ENCODE results near the gene ATP9A.

The ATP9A gene

DNA sequence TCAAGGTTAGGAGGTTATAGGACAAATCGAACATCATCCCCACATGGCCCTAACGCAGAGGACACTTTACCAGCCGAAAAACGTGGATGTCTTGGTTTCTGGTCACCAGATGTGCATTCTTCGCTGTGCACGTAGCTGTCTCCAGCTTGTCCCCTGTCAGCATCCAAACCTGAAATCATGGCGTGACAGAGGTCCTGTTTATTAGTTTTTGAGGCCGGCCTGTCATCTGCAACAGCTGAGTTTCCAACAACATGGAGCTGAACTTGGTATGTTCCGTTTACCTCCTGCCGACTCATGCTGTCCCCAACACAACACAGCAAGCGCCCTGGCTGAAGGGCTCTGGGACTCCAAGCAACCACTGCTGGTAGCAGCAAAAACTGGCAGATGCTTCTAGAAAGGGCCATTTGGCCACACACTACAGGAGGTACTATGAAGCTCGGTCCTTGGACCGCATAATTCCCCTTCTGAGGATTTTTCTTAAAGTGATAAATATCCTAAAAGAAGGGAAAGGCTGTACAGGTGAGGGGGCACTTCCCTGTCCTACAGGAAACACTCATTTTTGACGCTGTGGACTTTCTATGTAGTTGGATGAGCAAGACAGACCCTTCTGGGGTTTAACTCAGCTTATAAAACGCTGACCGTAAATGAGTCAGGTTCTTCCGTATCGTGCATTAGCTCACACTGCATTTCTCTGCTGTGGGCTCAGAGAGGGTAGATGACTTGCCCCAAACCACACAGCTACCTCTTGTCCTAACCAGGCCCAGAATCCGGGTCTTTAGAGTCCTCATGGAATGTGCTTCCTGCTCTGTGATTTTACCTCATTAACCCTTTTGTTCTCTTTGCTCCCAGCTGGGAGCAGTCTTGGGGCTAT is 146.0 kb downstream of the ATP9A start:
- DNase-seq = no peak

DNA sequence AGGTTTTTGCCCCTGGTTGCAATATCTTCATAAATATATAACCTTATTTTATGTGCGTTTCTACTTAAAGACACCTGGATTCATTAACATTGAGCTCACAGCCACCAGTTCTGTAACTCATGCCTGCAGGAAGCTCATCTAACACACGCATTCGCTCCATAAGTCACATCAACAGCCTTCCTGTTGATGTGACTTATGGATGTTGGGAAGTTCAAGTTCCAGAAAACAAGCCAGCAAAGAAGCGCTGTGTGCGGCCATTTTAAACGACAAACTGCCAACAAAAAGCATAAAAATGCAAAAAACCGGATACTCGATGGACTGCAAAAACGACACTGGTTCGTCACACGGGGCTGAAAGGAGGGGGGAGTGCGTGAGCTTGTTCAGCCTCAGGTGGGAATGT is 147.8 kb downstream of the ATP9A start:
- no peak for DNase-seq

DNA sequence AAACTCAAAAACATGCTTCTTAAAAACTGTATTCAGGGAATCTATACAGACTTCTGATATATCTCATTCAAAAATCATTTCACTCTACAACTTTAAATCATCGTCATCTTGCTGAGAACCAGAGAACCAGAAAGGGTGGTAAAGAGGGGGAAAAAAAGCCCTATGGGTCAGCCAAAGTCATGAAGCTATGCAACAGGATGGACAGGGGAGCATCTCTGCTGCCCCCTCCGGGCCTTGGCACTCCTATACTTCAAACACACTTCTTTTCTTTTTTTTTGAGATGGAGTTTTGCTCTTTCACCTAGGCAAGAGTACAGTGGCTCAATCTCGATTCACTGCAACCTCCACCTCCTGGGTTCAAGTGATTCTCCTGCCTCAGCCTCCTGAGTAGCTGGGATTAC is 152.1 kb downstream of the ATP9A start:
- DNase-seq = no peak

DNA sequence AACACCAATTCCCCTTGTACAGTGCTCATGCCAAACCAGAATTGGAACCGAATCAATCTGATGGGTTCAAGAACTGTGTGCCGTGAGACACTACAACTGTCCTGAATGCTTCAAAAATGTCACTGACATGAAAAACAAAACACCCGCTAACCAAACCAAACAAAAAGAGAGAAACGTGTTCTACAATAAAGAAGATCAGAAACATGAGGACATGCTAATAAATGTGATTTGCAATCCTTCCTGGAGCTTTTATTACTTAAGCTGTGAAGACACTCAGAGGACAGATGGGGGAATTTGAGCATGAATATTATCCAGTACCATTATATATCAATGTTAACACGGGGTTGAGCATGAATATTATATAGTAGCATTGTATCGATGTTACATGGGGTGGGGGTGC is 153.5 kb downstream of the ATP9A start:
- no peak for DNase-seq

DNA sequence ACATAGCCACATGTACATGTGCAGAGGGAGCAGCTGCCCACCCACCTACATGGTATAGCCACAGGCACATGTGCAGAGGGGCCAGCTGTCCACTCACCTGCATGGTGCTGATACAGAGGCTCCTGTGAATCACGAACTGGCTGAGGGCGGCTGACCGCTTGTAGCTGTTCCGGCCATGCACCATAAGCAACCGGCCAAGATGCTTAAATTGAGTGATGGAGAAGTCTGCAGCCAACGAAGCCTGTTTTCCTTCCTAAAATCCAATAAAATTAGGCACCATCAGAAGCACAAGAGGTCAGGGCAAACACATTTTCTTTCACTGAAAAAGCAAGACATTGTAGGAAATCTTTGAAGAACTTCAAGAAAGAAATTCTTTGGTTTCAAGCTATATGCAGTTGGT is 154.6 kb downstream of the ATP9A start:
- no peak for DNase-seq

DNA sequence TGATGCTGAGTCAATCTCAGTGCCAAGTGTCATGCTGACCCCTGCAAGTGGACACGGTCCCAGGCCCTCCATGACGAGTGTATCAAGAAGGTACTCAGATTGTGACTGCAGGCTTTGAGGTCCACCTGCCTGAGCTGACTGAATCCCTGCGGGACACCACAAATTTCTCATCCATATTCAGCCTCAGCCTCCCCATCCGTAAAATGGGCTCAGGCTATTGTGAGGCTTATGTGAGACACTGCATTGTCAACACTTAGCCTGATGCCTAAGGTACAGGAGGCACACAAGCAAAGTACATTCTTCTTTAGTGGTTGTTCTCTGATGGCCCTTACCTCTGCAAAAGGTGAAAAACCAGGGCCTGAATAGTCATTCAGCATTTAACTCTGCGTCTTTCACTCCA is 155.3 kb downstream of the ATP9A start:
- DNase-seq = no peak

DNA sequence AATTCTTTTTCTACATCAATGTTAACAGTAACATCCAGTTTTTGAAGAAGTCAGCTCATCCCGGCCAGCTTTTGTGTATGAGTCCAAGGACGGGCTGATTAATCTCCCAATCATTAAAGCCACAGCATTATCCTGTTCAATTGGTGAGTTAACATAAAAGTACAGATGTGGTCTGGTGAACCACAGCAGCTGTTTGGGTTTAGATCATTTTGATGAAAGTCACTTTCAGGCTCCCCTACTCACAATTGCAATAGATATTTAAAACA is 156.6 kb downstream of the ATP9A start:
- DNase-seq = no peak

DNA sequence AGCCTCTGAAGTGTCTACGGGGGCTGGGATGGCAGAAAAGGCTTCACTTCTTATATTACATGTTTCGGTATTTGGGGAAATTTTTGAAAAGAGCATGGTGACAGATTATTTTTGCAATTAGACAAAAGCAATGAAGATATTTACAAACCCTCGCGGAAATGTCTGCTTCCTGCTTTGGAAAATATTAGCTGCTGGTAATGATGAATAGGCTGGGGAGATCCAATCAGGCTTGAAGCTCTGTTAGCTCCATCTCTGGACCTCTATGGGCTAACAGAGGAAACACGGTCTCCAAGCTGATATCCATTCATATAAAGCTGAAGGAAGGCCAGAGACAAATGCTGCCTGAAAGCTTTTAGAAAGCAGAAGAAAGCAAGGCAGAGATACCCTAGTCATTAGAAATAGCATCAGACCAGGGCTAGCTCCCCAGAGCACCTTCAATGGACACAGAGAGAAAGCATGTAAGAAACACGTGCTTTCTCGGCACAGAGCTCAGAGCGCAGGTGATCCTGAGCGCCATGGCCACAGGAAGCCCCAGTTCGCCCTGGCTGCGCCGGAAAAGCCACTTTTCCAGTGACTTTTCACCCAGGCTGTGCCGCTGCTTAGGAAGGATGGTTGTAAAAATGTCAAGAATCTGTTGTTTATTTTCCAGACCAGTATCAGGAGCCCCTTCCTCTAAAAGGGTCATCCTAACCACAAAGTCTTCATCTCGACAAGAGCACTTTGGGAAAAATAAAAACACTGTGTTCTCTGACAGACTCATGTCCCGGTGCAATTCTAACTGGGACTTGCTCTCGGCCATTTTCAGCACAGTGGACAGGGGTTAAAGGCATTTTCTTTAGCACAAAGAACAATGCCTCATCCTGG is 157.2 kb downstream of the ATP9A start:
- DNase-seq = no peak

DNA sequence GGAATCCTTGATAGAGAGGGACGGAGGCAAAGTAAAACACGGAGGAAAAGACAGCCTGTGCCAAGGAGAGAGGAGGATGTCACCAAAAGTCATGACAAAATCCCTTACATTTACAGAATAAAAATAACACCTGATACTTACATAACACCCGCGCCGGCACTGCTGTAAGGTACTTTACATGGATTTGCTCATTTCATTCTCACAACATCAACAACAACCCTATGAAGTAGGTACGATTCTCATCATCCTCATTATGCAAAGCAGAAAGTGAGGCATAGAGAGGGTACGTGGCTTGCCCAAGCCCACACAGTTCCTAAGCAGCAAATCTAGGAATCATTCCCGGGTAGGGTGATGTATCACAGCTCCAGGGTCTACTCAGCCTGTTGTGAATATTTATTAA is 158.1 kb downstream of the ATP9A start:
- no peak for DNase-seq

DNA sequence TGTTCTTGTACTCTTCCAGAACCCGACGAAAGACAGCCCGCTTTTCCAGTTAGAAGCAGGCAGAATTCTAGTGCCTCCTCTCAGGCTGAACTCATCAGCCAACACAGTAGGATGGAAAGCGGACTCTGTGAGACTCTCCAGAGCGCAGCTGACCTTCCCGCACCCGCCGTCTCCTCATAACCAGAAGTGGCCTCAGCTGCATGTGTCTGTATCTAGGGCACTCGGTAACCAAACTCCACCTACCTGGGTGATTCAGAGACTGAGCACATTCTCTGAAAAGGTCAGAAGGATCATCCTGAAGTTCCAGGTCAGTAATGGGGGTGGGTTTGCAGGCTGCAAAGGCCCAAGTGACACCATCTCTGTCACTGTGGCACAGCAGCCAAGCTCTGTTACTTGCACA is 158.9 kb downstream of the ATP9A start:
- no peak for DNase-seq

DNA sequence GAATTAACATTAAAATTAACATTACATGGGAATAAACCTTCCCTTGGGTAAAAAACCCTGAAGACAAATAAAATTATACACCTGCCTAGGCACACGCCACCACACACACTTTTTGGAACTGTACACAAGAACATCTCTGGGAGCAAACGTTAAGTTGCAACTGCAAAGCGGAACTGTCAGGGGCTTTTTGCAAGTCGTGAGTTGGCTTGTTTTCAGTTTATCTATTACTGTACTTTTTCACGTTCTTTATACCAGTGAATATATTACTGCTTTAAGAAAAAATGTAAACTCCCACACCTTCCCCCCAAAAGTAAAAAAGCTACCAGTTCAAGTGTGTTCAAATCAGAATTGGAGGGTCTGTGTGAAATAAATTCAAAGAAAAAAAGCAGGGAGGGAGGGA is 160.1 kb downstream of the ATP9A start:
- DNase-seq = no peak

DNA sequence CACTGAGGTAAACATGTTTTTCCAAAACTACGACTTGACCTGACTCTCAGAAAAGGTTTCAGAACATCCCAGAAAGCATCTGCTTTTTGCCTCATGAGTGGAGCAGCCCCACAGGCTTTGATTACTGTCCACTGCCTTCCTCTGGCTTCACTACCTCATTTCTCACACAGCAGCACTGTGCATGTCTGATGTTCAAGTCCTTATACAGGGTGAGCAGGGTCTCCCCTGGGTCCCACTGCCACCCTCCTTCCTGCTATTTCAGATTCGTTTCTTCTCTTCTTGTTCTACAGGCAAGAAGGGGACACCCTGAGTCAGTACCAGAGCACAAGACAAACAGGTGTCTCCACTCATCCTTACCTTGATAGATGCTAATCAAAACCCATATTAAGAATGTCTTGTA is 161.0 kb downstream of the ATP9A start:
- DNase-seq = no peak

DNA sequence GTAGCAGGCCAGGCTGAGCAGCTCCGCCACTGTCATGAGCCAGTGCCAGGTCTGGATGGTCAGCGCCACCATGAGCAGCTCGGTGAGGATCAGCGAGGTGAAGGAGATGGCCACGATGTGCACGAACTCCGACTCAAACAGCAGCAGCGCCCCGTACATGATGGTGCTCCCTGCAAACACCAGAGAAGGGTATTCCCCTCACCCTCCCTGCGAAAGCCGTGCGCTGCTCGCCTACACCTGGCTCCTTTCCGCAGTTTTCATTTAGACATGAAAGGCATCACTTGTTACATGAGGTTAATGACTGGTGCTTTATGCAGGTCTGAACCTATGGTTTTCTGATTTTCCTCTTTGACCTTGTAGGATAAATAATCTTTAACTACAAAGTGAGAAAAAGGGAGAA is 163.3 kb downstream of the ATP9A start:
- no peak for DNase-seq

DNA sequence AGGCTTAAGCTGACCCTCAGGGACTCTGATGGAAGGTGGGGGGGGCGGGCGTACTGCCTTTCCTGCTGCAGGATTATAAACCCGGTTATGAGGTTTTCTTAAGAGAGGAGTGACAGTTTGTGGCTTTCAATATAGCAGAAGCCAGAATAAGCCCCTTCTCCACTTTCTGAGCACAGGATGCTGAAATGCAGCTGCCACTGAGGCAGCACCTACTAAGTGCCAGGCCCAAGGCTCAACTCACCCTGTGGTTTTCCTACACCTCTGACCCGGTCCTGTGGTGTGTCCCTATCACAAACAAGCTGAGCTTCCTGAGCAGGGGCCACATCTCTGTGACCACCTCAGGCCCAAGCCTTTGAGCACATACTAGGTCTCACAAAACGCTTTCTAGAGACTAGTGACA is 166.1 kb downstream of the ATP9A start:
- no peak for DNase-seq

DNA sequence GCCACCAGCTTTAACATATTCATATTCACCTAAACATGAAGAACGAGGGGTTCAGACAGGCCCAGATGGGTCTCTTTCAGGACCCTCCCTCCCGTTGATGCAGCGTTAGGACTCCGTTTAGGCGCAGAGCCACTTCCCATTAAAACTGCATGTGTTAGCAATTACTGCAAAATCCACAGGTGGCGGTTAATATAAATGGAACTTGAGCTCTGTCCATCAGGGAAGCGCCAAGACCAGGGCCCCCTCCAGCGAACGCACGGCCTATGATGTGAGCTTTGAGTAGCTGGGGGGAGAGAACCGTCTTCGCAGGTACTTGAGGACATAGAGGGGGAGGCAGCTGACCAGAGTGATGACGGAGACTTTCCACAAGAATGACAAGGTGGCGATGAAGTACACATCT is 167.2 kb downstream of the ATP9A start:
- DNase-seq = no peak

DNA sequence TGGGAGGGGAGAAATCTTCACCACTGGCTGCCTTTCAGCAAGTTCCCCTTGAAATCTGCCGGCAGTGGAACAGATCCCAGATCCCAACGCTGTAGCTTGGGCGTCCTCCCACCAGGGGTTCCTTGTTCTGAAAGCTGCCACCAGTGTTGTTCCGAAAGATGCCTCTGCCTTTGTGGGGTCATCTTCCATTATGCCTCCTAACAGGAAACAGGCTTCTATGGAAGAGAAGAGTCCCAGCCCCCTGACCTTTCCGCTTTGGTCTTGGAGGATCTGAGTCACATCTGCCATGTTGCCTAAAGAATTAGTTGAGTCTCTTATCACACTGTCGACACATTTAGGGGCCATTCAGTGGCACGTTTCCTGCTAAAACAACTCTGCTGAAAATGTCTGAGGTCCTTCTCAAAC is 168.2 kb downstream of the ATP9A start:
- DNase-seq = no peak

DNA sequence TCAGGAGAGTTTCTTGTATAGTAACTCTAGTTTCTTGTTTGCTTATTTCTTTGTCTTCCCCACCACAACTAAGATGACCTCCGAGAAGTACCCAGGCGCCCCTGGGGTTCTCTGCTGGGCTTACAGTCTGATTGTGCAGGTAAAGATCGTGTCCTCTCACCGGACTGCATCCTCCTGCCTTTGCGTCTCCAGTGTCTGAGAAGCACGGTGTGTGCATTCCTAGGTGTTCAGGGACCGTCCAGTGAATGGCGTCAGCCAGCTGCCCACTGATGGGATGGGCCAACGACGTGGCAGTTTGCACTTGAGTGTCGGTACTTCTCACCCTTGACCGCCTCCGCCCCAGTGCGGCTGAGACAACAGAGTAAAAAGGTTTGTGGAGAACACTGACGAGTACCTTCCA is 169.6 kb downstream of the ATP9A start:
- no peak for DNase-seq

DNA sequence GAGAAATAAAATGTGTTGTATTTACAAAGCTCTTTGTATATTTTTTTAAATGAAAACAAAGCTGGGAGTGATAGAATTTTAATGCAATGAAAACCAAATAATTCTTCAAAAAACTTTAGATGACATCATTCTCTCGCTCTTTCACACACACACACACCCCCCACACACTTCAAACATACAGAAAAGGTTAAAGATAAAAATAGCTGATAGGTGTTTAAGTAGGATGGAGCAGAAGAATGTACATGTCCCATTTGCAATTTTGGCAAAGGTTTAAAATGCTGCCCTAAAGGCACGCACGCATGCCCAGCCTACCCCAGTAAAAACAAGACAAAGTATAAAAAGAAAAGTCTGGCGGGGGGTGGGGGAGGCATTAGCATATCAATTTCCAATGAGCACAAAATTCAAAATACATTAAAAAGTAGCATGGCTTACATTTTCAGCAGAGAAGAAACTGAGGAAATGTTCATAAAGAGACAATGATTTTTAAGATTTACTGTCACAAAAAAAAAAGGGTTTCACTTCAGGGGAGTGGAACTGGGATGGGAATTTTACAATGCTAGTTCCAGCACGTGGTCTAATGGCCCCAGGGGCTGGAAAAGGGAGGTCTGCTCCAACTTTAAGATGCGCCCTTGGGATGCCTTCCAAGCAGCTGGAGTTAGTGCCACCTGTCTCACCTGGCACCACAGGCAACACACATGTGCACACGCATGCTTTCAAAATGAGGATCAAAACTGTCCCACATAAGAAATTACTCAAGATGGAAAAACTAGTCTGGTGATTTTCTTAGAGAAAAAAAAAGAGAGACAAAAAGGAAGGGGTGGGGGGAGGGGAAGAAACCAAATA is 170.6 kb downstream of the ATP9A start:
- DNase-seq = no peak

DNA sequence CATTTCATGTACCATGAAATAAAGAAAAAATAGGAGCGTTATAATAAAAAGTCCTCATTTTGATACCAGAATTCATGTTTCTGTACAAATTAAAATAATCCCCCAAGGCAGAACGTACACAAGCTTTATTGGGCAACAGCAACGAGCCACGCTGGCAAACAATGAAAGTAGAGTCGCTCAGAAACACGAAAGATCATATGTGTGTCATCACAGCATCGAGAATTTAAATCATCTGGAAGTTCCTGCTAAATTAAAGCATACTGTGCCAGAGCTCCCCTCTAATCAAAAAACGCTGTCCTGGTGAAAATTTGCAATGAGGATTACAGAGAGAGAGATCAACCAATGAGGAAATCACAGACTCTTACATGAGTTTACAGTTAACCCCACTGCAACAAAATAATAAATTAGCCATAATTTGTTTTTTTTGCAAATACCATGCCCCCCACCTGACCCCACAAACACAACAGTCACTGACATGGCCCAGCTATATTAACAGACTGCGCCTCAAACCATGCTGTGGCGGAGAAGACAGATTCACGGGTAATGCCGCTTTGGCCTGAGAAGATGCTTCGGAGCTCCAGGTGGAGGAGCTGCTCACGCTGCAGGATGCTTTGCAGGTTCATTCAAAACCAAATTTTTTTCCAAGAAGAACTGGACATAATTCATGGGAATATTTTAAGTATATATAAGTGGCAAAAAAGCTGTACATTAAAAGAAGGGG is 171.4 kb downstream of the ATP9A start:
- DNase-seq = no peak

DNA sequence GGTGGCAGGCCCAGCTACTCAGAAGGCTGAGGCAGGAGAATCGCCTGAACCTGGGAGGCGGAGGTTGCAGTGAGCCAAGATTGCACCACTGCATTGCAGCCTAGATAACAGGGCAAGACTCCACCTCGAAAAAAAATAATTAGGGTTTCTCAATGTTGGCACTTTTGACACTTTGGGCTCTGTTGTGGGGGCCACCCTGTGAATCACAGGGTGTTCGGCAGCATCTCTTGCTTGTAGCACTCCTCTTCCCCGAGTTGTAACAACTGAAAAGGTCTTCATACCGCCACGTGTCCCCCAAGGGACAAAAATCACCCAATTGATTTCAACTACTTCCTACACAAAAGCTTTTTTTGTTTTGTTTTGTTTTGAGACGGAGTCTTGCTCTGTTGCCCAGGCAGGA is 172.4 kb downstream of the ATP9A start:
- no peak for DNase-seq

DNA sequence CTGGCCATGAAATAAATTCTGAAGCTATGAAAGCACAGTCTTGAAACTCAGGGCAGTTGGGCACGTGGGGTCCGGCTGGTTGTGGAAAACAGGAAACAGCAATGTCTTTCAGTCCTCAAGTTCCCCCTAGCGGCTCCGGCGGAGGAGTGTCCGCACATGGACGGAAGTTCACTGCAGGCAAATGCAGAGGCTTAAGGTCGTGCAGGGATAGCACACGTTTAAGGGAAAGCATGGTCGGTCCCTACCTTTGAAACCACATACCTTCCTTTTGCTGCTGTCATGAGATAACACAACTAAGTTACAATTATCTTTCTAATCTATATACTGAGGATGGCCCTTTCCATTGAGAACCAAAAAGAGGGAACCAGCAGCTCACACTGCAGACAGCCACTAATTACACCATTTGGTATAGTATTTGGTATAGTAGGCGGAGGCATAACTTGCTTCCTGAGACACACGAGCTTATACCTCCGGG is 173.1 kb downstream of the ATP9A start:
- peak; percentile 68 for DNase-seq

DNA sequence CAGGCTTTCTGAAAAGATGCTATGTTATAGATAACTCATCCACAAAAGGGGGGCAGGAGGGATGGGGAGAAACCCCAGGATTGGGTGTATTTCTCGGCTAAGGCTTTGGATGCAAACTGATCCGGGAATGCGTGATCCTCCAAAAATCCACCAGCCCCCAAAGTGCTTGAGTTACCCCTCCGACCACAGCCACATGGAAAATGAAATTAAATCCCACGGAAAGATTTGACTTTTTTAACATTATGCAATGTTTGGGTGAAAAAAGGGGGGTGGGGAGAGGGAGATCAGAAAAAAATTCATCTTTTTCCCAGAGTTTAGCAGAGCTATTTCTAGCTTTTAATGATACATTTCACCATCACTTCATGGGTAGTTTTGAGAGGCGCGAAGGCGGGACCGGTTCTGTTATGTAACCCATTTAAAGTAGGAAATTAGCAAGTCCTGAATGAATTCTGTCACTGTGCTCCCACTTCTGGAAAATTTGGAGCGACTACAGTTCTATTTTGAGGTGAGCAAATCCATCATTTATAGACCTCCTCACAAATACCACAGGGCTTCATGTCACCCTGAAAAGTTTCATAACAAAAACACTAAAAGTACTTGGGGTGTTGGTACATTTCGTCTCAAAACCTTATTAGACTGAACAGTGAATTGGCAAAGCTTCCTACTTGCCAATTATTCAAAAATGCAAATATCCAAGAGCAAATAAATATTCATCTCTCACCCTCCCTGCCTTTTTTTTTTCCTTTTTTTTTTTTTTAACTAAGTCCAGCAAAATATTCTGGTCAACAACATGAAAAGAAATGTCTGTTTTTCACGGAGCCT is 173.7 kb downstream of the ATP9A start:
- no peak for DNase-seq

Measured in stimulated activated CD4-positive, alpha-beta T cell treated with anti-CD3 and anti-CD28 coated beads, Interleukin-12 subunit alpha, Interleukin-12 subunit beta, amount 100 ng/mL, for 4 hours (primary cell).